ENCODE data around the gene RARRES1. TPM values are rescaled to one million over a fixed set of nuclear protein-coding genes. Genes with fewer than 3 reads are reported as not detected.

Gene RARRES1
- total RNA-seq, 1 experiment from 2014 or later: 0.35 TPM

DNA sequence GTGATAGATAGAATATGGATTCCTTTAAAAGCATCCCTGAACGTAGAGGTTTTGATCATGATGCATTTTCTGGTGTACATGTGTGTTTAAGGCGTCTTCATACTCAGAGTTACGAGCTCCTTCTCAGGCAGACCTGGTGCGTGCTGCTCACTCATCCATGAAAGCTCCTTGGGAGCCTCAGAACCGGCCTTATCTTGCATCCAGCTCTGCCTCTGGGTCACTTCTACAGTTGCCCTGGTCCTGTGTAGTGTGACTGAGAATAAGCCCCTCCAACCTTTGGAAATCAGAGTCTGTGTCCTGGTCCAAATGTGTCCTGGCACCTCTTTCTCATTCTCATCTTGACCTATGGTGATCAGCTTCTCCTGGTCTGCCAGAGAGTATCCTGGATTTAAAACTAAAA is 17.3 kb upstream of the RARRES1 start:
- Mint-ChIP-seq H3K27me3 (ENCODE audit: low read depth) (no peaks in the 10 kb centered on the region), H3K4me1 (no peaks in the 10 kb centered on the region), H3K4me3 (no peak overlapping the region), H3K9me3 (peaks cover 8% of the 10 kb centered on the region), H3K36me3 (peaks cover 8% of the 10 kb centered on the region; the same call in 1 of the 2 replicates), H3K27ac (no peak overlapping the region)
- no peak for DNase-seq (ENCODE audit: low spot score)
- TF ChIP-seq NFATC4 (CRISPR knock-in tag; IDR thresholded peaks at IDR 0.05) (no peak), ELF4 (CRISPR knock-in tag; IDR thresholded peaks at IDR 0.05; ENCODE audit: low read depth) (no peak), CREM (CRISPR knock-in tag; IDR thresholded peaks at IDR 0.05) (no peak), SP1 (CRISPR knock-in tag; conservative IDR thresholded peaks at IDR 0.05) (no peak), MXD4 (CRISPR knock-in tag; IDR thresholded peaks at IDR 0.05; ENCODE audit: borderline replicate concordance) (no peak), ZNF121 (CRISPR knock-in tag; IDR thresholded peaks at IDR 0.05) (no peak), MYBL2 (CRISPR knock-in tag; IDR thresholded peaks at IDR 0.05) (no peak), ZBTB21 (CRISPR knock-in tag; IDR thresholded peaks at IDR 0.05; ENCODE audit: borderline replicate concordance) (no peak), SMAD3 (CRISPR knock-in tag; IDR thresholded peaks at IDR 0.05; ENCODE audit: borderline replicate concordance) (no peak), ZNF317 (CRISPR knock-in tag; IDR thresholded peaks at IDR 0.05; ENCODE audit: borderline replicate concordance, low read depth) (no peak)
- TF ChIP-seq, protein P1, sequence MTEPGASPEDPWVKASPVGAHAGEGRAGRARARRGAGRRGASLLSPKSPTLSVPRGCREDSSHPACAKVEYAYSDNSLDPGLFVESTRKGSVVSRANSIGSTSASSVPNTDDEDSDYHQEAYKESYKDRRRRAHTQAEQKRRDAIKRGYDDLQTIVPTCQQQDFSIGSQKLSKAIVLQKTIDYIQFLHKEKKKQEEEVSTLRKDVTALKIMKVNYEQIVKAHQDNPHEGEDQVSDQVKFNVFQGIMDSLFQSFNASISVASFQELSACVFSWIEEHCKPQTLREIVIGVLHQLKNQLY (CRISPR knock-in tag; IDR thresholded peaks at IDR 0.05): no peak
- ChIA-PET CTCF (interaction anchor here (1.3 kb wide), 1 partner anchor 22 kb away, joined by 5 read pairs; no protein-coding TSS in a partner anchor), POLR2A (no interaction called here)
- no peak for ATAC-seq

DNA sequence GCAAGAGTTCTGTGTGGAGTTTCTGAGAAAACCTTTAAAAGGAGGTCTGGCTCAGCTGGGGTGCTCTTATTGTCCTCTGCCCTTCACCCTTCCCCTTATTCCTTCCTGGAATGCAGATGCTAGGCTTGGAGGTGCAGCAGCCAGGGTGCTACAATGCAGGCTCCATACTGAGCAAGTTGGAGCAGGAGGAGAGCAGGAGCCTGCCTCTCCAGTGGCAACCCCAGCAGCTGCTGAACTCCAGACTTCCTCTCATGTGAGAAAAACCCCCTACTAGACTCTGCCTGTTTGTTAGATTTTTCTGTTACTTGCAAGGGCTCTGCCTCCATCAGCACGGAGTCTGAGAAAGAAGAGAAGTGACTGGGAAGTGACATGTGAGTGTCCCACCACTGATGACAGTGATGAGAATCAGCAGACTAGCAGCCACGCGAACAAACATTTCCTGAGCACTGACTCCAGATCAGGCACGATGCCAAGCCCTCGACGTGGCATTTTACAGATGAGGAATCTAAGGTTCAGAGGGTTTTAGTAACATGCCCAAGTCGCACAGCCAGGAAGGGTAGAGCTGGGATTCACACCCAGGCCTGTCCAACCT is 16.1 kb upstream of the RARRES1 start:
- no peaks in the 10 kb centered on the region for H3K4me1 Mint-ChIP-seq
- H3K4me3 Mint-ChIP-seq: no peak overlapping the region
- POLR2A ChIA-PET: no interaction called here
- no peak for ATAC-seq
- CTCF ChIA-PET: no interaction called here
- no peak for TF ChIP-seq NFATC4 (CRISPR knock-in tag; IDR thresholded peaks at IDR 0.05)
- peaks cover 10% of the 10 kb centered on the region for H3K9me3 Mint-ChIP-seq
- no peak for DNase-seq (ENCODE audit: low spot score)
- H3K27me3 Mint-ChIP-seq (ENCODE audit: low read depth): no peaks in the 10 kb centered on the region
- H3K36me3 Mint-ChIP-seq: peaks cover 12% of the 10 kb centered on the region; the same call in 1 of the 2 replicates
- no peak overlapping the region for H3K27ac Mint-ChIP-seq

DNA sequence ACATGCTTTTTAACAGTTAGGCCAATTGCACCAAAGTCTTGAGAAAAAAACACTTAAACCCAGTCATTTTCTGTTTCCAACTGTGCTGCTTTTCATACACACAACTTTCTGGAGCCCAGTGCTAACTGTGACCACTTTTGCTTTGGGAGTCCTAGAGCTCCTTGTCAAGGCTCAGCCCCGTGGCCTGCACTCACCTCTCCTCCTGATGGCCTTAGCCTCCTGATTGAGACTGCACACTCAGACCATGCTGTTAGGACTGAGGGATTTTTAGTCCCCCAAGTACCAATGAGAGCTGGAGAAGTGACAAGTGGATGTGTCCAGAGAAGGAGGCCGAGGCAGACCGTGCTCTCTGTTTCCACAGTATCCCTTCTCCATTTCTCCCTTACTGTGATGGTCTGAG is 15.2 kb upstream of the RARRES1 start:
- Mint-ChIP-seq H3K4me1 (no peaks in the 10 kb centered on the region), H3K27me3 (ENCODE audit: low read depth) (no peaks in the 10 kb centered on the region), H3K9me3 (peaks cover 10% of the 10 kb centered on the region), H3K4me3 (no peak overlapping the region), H3K36me3 (peaks cover 12% of the 10 kb centered on the region; the same call in 1 of the 2 replicates), H3K27ac (no peak overlapping the region)
- ATAC-seq (no peak), DNase-seq (ENCODE audit: low spot score) (no peak)
- ChIA-PET CTCF (no interaction called here), POLR2A (no interaction called here)
- TF ChIP-seq FOXP1 (CRISPR knock-in tag; IDR thresholded peaks at IDR 0.05; ENCODE audit: borderline replicate concordance) (no peak), ZNF138 (CRISPR knock-in tag; conservative IDR thresholded peaks at IDR 0.05) (no peak), ELF4 (CRISPR knock-in tag; IDR thresholded peaks at IDR 0.05; ENCODE audit: low read depth) (no peak), TCF7 (CRISPR knock-in tag; IDR thresholded peaks at IDR 0.05; ENCODE audit: low read depth) (no peak), ATF1 (CRISPR knock-in tag; IDR thresholded peaks at IDR 0.05) (no peak), ETV6 (CRISPR knock-in tag; IDR thresholded peaks at IDR 0.05) (no peak), ZNF416 (CRISPR knock-in tag; IDR thresholded peaks at IDR 0.05) (no peak), FOXJ3 (CRISPR knock-in tag; IDR thresholded peaks at IDR 0.05; ENCODE audit: borderline replicate concordance) (no peak), GABPB1 (CRISPR knock-in tag; IDR thresholded peaks at IDR 0.05) (no peak), NR2C2 (CRISPR knock-in tag; IDR thresholded peaks at IDR 0.05) (no peak), ZBTB21 (CRISPR knock-in tag; IDR thresholded peaks at IDR 0.05; ENCODE audit: borderline replicate concordance) (no peak), GRHL2 (CRISPR knock-in tag; IDR thresholded peaks at IDR 0.05; ENCODE audit: insufficient replicate concordance, severe bottlenecking) (no peak), SP1 (CRISPR knock-in tag; conservative IDR thresholded peaks at IDR 0.05) (no peak)
- TF ChIP-seq, protein P2, sequence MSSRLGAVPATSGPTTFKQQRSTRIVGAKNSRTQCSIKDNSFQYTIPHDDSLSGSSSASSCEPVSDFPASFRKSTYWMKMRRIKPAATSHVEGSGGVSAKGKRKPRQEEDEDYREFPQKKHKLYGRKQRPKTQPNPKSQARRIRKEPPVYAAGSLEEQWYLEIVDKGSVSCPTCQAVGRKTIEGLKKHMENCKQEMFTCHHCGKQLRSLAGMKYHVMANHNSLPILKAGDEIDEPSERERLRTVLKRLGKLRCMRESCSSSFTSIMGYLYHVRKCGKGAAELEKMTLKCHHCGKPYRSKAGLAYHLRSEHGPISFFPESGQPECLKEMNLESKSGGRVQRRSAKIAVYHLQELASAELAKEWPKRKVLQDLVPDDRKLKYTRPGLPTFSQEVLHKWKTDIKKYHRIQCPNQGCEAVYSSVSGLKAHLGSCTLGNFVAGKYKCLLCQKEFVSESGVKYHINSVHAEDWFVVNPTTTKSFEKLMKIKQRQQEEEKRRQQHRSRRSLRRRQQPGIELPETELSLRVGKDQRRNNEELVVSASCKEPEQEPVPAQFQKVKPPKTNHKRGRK (CRISPR knock-in tag; IDR thresholded peaks at IDR 0.05; ENCODE audit: borderline replicate concordance): no peak
- TF ChIP-seq, protein P3, sequence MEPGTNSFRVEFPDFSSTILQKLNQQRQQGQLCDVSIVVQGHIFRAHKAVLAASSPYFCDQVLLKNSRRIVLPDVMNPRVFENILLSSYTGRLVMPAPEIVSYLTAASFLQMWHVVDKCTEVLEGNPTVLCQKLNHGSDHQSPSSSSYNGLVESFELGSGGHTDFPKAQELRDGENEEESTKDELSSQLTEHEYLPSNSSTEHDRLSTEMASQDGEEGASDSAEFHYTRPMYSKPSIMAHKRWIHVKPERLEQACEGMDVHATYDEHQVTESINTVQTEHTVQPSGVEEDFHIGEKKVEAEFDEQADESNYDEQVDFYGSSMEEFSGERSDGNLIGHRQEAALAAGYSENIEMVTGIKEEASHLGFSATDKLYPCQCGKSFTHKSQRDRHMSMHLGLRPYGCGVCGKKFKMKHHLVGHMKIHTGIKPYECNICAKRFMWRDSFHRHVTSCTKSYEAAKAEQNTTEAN (CRISPR knock-in tag; IDR thresholded peaks at IDR 0.05): no peak
- TF ChIP-seq, protein P1 (CRISPR knock-in tag; IDR thresholded peaks at IDR 0.05): no peak
- TF ChIP-seq, protein P4, sequence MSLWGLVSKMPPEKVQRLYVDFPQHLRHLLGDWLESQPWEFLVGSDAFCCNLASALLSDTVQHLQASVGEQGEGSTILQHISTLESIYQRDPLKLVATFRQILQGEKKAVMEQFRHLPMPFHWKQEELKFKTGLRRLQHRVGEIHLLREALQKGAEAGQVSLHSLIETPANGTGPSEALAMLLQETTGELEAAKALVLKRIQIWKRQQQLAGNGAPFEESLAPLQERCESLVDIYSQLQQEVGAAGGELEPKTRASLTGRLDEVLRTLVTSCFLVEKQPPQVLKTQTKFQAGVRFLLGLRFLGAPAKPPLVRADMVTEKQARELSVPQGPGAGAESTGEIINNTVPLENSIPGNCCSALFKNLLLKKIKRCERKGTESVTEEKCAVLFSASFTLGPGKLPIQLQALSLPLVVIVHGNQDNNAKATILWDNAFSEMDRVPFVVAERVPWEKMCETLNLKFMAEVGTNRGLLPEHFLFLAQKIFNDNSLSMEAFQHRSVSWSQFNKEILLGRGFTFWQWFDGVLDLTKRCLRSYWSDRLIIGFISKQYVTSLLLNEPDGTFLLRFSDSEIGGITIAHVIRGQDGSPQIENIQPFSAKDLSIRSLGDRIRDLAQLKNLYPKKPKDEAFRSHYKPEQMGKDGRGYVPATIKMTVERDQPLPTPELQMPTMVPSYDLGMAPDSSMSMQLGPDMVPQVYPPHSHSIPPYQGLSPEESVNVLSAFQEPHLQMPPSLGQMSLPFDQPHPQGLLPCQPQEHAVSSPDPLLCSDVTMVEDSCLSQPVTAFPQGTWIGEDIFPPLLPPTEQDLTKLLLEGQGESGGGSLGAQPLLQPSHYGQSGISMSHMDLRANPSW (CRISPR knock-in tag; conservative IDR thresholded peaks at IDR 0.05; ENCODE audit: low read depth): no peak
